HG02938 (cell line): ENCODE data around the gene CTU1.

Experiments used
- ATAC-seq: cut with Tn5 transposase; IDR thresholded peaks from one replicate; pipeline ENCODE4 v1.9.1; 2021; ENCODE audit warnings: mild to moderate bottlenecking, moderate library complexity; ENCODE audit not compliant: unreplicated experiment

Gene CTU1

DNA sequence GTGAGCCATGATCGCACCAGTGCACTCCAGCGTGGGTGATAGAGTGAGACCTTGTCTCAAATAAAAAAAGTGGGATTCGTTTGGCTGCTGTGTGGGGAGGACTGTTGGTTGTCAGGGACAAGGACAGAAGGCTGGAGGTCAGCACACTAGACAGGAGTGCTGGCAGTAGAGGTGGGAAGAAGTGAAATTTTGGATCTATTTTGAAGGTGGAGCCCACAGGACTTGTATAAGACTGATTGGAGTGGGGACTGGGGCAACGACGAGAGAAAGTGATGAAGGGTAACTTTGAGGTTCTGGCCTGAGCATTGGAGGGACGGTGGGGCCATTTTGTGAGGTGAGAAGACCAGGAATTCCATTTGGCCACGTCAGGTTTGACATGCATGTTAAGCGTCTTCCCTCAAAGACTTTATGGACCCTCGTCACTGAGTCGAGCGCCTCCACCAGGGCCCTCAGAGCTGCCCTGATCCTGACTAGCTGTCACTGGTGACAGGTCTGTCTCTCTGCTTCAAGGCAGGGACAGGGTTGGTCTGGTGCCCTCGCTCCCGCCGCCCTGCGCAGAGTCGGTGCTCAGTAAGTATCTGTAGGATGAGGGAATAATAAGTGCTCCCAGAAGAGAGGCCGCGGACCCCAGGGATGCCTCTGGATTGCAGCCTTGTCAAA is 673 bp downstream of the CTU1 start:
- ATAC-seq = no peak

DNA sequence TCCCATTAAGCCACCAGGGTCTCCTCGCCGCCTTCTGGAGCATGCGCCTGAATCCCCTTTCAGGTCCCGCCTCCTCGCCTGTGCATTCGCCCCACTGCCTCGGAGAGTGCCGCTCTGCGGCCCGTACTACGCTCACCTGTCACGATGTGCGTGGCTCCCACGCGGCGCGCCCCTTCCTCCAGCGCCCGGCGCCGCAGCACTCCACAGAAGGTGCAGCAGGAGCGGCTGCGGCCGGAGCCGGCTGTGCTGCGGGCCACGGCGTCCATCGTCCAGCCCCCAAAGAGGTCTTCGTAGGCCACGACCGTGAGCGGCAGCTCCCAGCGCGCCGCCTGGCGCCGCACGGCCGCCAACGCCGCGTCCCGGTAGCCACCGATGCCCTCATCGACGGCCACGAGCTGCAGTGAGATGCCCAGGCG is 4.3 kb downstream of the CTU1 start:
- no peak for ATAC-seq

DNA sequence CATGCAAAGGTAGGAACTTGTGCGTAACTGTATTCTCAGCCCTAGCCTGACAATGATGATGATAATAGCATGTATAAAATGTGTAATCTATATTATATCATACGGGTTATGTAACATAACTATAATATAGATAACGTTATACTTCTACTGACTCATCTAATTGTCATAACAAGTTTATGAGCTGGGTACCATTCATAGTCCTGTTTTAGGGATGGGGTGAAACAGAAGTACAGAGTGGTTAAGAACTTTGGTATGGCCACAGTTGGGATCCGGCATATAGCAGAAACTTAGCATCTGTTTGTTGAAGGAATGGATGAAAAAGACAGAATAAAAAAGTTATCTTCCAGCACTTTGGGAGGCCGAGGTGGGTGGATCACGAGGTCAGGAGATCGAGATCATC is 5.2 kb downstream of the CTU1 start:
- ATAC-seq = no peak

DNA sequence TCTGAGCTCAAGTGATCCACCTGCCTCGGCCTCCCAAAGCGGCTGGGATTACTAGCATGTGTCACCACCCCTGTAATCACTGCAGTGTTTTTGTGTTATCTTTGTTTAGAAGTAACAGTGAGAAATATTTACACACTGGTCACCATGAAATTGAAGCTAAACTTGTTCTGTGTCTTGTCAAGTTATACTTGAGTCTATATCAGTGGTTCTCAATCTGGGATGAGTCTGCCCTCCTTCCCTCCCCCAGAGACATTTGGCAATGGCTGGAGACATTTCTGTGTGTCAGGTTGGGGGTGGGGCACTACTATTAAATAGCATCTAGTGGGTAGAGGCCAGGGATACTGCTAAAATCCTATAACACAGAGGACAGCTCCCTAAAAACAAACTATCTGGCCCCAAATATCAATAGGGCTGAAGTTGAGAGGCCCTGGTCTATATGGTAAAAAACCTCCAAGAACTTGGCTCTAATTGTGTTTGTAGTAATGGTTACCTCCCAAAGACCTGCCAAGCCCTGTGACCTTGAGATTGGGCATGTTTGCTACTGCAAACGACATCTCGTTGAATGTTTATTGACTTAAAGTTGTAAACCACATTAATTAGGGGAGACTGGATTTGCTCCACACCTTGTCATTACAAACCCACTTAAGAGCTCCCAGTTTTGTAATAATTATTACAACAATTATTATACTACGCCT is 6.9 kb downstream of the CTU1 start:
- no peak for ATAC-seq

- no peak for ATAC-seq
Measured at GRCh38 chr19:51100601-51101000, 7.6 kb downstream of the CTU1 start.

- no peak for ATAC-seq
Measured at GRCh38 chr19:51099047-51099382, 9.2 kb downstream of the CTU1 start.

DNA sequence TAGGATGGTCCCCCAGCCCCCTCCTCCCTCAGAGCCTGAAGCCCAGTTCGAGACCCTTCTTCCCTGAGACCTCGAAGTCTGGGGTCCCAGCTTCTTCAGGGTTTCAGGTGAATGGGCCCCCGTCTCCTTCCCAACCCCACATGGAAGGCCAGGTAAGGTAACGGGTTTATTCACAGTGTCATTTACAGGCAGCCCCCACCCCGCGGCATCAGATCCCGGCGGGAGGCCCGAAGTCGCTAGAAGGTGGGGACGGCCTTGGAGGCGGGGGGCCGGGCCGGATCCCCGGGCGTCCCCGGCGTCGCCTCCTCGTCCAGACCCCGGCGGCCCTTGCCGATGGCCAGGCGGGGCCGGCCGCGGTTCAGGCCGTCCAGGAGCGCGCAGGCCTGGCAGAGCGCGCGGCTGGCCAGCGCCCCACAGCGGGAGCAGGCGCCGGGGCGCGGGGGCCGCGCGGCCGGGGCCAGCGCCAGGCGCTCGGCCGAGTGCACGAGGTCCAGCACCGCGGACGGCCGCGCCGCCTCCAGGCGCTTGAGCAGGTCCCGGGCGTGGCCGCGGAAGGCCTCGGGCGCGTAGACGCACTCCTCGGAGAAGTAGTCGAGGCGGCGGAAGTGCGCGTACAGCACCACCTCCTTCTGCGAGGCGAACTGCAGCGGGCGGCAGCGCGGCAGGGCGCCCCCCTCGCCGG is 9.7 kb downstream of the CTU1 start:
- no peak for ATAC-seq

DNA sequence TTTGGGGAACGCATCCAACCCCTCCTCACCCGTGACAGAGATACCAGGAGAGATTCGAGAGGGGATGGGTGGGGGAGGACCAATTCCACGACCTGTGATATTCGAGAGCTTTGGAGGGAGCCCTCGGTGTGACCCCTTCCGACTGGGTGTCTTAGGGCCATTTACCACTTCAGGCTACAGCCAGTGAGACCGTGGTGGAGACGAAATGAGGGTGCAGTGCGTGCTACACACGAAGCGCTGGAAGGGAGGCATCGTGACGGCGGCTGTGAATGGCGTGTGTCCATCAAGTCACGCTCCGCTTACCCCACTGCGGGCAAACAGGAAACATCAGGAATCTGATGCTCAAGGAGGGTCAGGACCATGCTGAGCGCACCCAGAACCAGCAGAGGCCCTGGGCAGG is 10.4 kb downstream of the CTU1 start:
- no peak for ATAC-seq

DNA sequence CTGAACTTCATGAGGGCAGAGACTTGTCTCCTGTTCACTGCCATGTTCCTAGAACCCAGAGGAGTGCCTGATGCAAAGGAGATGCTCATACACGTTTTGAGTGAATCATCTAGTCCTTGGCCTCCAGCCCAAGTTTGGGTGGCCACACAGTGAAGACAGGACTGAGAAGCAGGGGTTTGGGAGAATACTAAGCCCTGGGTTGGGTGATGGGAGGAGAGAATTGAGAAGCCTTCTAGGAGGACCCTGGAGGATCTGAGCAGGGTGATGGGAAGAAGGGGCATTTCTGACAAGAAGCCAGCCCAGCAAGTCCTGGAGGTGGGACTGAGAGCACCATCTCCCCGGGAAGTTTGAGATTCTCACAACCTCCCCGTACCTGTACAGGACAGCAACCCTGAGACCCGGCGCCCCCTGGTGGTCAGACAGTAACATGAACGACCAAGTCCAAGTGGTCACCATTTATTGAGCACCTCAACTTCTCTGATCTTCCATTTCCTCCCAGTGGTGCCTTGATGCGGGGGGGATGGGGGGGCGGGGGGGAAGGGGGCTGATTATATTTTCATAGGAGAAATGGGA is 11.0 kb downstream of the CTU1 start:
- no peak for ATAC-seq

DNA sequence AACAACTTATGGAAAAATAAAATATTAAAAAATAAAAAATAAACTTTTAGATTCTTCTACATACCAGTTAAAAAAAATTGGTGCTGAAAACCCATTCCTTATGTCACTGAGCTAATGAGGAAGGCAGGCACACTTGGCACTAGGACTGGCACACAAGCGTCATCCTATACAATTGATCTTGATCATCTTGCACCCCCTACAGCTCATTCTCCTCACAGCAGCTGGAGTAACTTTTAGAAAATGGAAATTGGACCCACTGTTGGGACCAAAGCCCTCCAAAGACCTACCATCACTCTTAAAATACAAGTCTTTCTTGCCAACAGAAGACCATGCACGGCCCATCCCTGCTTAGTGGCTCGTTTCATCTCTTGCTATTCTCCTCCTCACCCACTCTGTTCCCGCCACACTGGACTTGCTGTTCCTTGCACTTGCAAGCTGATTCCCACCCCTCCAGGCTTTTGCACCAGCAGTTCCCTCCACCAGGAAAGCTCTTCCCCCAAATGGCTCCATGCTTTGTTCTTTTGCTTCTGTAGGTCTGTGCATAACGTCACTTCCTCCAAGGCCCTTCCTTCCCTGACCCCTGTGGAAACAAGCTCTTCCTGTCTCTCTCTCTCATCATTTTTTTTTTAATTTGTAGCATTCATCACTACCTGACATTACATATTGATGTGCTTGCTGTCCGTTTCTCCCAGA is 11.6 kb downstream of the CTU1 start:
- ATAC-seq = no peak

GRCh38 chr19:51094696-51095279 is 13.4 kb downstream of the CTU1 start:
- no peak for ATAC-seq

GRCh38 chr19:51093510-51094345 is 14.5 kb downstream of the CTU1 start:
- ATAC-seq = no peak

DNA sequence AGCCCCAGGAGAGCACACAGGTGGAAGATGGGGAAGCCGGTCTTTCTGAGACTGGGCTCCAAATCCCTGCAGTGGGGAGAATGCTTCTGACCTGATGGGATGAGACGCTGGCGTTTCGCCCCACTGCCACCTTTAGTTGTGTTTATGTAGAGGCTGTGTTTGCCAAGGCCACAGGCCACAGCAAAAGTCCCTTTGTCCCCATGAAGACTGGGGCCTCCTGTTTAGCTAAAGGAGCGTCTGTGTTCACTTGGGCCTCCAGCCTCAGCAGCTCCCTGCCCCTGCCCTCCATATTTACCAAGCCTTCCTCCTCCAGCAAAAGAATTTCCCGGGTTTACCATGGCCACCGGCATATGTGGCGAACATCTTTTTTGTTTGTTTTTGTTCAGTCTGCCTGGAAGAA is 15.1 kb downstream of the CTU1 start:
- no peak for ATAC-seq

DNA sequence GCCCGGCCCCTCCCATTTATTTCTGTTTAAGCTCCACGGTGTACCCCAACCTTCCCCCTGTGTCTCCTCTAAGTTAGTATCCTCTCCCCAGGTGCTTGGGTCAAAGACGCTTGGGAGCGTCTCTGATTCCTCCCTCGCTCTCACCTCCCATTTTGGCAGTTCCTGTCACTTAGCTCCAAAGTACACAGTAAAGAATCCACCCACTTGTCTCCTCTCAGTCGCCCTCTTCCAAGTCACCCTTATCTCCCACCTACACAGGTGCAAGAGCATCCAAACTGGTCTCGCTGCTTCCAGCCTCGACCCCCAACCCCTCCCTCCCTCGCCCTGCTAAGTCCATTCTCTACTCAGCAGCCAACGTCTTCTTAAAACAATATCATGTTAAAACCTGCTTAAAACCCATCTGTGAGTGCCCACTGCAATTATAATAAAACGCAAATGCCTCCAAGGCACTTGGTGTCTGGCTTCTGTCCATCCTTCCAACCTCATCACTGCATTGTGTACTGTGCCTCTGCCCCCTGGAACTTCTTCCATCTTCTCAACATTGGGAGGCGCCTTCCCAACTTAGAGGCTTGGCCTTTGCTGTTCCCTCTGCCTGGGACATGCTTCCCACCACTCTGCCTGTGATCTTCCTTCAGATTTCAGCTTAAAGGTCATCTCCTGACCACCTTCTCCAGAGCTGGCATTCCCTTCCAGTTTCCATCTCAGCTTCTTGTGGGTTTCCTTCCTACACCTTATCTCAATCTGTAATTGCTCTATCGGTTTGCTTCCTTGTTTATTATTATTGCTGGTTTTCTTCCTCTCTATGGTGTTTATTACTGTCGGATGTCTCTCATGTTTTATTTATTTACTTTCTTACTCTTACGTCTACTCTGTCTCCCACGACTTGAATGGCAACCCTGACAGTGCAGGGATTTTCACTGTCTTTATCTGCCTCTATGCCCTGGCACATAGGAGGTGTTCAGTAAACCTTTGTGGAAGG is 16.0 kb downstream of the CTU1 start:
- ATAC-seq = no peak

DNA sequence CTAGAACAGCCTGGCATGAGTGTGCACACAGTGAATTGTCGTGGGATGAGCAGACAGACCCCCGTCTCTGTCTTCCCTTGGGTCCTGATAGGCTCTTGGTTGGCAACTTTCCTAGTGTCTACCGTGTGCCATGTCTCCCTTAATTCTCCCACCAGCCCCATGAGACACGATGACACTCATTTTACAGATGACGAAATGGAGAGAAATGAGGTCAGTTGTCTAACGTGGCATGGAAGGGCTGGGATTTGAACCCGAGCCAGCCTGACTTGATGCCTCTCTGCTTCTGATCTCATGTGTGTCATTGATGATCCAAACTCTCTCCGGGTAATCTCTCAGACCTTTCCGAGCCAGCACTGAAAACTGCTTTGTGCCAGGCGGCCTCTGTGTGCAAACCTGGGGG is 17.1 kb downstream of the CTU1 start:
- ATAC-seq = no peak

DNA sequence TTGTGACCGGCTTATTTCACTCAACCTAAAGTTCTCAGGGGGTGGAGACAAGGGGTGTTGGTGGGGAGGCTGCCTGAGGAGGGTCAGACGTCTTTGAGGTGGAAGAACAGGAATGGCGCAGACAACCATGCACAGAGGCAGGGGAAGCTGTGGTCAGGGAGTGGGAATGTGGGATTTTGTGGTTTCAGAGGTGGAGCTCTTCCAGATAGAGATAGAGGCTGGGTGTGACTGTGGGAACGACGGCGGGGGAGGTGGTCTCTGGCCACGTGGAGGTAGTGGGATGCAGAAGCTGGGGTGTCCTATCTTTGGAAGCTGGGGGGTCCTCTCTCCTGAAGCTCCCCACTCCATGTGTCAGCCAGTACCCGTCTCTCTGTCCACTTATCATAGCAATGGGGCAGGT is 17.7 kb downstream of the CTU1 start:
- no peak for ATAC-seq

DNA sequence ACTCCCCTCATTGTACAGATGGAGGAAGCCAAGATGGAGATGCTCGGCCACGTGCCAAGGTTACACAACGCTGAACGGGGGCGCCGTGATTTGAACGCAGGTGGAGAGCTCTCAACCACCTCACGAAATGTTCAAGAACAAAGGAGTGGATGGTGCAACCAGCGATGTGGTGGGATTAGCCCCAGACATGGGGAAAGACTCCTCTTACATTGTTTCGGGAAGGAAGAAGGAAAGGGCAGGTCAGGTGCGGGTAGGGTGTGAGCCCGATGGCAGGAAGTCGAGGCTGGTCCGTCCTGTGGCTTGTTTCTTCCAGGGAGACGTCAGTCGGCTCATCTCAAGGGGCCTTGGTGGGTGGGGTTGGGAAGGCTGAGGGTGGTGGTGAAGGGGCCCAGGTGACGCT is 18.4 kb downstream of the CTU1 start:
- no peak for ATAC-seq

GRCh38 chr19:51086153-51086850 is 21.9 kb downstream of the CTU1 start:
- ATAC-seq = no peak
